SK-N-SH treated with all-trans-retinoic acid at 6 μM for 48 hours (cell line): Measurements from ENCODE around the gene HNRNPC.
A peak's percentile ranks its signal among the peaks of the same experiment; 100 is the strongest.

Experiments used
- ATAC-seq: fragments of 200-7000 bp; cut with Tn5 transposase; 3 replicates; pipeline ENCODE4 v1.9.1; 2020; ENCODE audit warnings: mild to moderate bottlenecking, moderate library complexity
- ARNTL ChIP-seq: fragments of 450-650 bp; formaldehyde crosslinking; IDR thresholded peaks from 2 replicates; pipeline ENCODE4 v1.5.0; 2020; ENCODE audit warnings: low read depth, mild to moderate bottlenecking, moderate library complexity, borderline replicate concordance
- CSDC2 ChIP-seq: fragments of 250-450 bp; sonication (Bioruptor Pico); IDR thresholded peaks from 2 replicates; pipeline ENCODE4 v1.5.0; 2020; ENCODE audit warnings: mild to moderate bottlenecking, moderate library complexity
- ESRRG ChIP-seq: fragments of 250-450 bp; sonication (Bioruptor Pico); IDR thresholded peaks from 2 replicates; pipeline ENCODE4 v1.6.1; 2021; ENCODE audit warnings: mild to moderate bottlenecking
- GLIS3 ChIP-seq: fragments of 250-450 bp; sonication (Bioruptor Pico); IDR thresholded peaks from 2 replicates; pipeline ENCODE4 v1.5.0; 2020; ENCODE audit warnings: mild to moderate bottlenecking, moderate library complexity
- ISL1 ChIP-seq: fragments of 250-450 bp; sonication (Bioruptor Pico); IDR thresholded peaks from 2 replicates; pipeline ENCODE4 v2.1.2; 2022; ENCODE audit warnings: mild to moderate bottlenecking, moderate library complexity
- OSR1 ChIP-seq: fragments of 250-450 bp; sonication (Bioruptor Pico); IDR thresholded peaks from 2 replicates; pipeline ENCODE4 v1.8.0; 2022; ENCODE audit warnings: moderate library complexity, mild to moderate bottlenecking, inconsistent platforms
- PPARA ChIP-seq: fragments of 250-450 bp; sonication (Bioruptor Pico); IDR thresholded peaks from 2 replicates; pipeline ENCODE4 v1.5.0; 2020; ENCODE audit warnings: mild to moderate bottlenecking, borderline replicate concordance
- RARB ChIP-seq: fragments of 250-450 bp; sonication (Bioruptor Pico); IDR thresholded peaks from 2 replicates; pipeline ENCODE4 v1.8.0; 2021; ENCODE audit warnings: mild to moderate bottlenecking, moderate library complexity
- SNAI2 ChIP-seq: fragments of 250-450 bp; sonication (Bioruptor Pico); IDR thresholded peaks from 2 replicates; pipeline ENCODE4 v1.5.0; 2020; ENCODE audit warnings: mild to moderate bottlenecking, moderate library complexity
- TCF4 ChIP-seq: fragments of 250-450 bp; sonication (Bioruptor Pico); IDR thresholded peaks from 2 replicates; pipeline ENCODE4 v1.8.0; 2021; ENCODE audit warnings: mild to moderate bottlenecking, moderate library complexity, borderline replicate concordance
- TOX ChIP-seq: fragments of 250-450 bp; sonication (Bioruptor Pico); IDR thresholded peaks from 2 replicates; pipeline ENCODE4 v1.8.0; 2021; ENCODE audit warnings: mild to moderate bottlenecking, moderate library complexity, borderline replicate concordance
- ZC3H10 ChIP-seq: fragments of 250-450 bp; sonication (Bioruptor Pico); IDR thresholded peaks from 2 replicates; pipeline ENCODE4 v1.5.1; 2021; ENCODE audit warnings: mild to moderate bottlenecking, moderate library complexity
- ZFP3 ChIP-seq: fragments of 250-450 bp; sonication (Bioruptor Pico); IDR thresholded peaks from 2 replicates; pipeline ENCODE4 v1.5.0; 2020; ENCODE audit warnings: mild to moderate bottlenecking, moderate library complexity
- ZFP30 ChIP-seq: fragments of 450-650 bp; formaldehyde crosslinking; IDR thresholded peaks from 2 replicates; pipeline ENCODE4 v1.5.0; 2022; ENCODE audit warnings: mild to moderate bottlenecking, moderate library complexity
- ZNF565 ChIP-seq: fragments of 450-650 bp; formaldehyde crosslinking; conservative IDR thresholded peaks from 2 replicates; pipeline ENCODE4 v1.5.0; 2020; ENCODE audit warnings: low read depth, mild to moderate bottlenecking, moderate library complexity
- ZNF70 ChIP-seq: fragments of 450-650 bp; formaldehyde crosslinking; IDR thresholded peaks from 2 replicates; pipeline ENCODE4 v1.5.0; 2020; ENCODE audit warnings: mild to moderate bottlenecking, moderate library complexity
- TF ChIP-seq, protein P1 (sequence below): fragments of 250-450 bp; sonication (Bioruptor Pico); IDR thresholded peaks from 2 replicates; pipeline ENCODE4 v1.5.0; 2020; ENCODE audit warnings: mild to moderate bottlenecking, moderate library complexity
- TF ChIP-seq, protein P2 (sequence below): fragments of 250-450 bp; sonication (Bioruptor Pico); IDR thresholded peaks from 2 replicates; pipeline ENCODE4 v1.5.1; 2021; ENCODE audit warnings: mild to moderate bottlenecking, moderate library complexity
- TF ChIP-seq, protein P3 (sequence below): fragments of 250-450 bp; sonication (Bioruptor Pico); IDR thresholded peaks from 2 replicates; pipeline ENCODE4 v1.8.0; 2021; ENCODE audit warnings: low read depth, mild to moderate bottlenecking, moderate library complexity, borderline replicate concordance
- TF ChIP-seq, protein P4 (sequence below): fragments of 250-450 bp; sonication (Bioruptor Pico); IDR thresholded peaks from 2 replicates; pipeline ENCODE4 v1.8.0; 2020; ENCODE audit warnings: mild to moderate bottlenecking, moderate library complexity, borderline replicate concordance

HNRNPC gene

DNA sequence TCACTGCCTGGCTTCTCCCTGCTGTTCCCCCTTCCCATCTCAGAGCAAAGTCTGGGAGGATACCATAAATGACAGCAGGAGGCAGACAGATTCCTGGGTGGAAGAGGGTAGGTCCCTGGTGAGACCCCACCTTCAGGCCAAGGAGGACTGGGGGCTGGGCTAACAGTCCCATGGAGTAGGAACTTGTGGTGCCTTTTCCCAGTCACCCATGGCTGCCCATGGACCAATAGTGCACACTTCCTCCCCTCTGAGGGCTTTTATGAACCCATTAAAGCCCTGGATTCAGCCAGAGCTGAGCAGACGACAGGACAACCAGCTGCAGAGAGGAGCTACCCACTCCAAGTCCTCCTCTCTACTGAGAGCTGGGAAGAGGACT lies 76.8 kb downstream of the HNRNPC start:
- TF ChIP-seq ZNF565 (CRISPR knock-in tag) (no peak), ZFP3 (CRISPR knock-in tag) (no peak), ZC3H10 (CRISPR knock-in tag) (no peak)
- TF ChIP-seq, protein P1, sequence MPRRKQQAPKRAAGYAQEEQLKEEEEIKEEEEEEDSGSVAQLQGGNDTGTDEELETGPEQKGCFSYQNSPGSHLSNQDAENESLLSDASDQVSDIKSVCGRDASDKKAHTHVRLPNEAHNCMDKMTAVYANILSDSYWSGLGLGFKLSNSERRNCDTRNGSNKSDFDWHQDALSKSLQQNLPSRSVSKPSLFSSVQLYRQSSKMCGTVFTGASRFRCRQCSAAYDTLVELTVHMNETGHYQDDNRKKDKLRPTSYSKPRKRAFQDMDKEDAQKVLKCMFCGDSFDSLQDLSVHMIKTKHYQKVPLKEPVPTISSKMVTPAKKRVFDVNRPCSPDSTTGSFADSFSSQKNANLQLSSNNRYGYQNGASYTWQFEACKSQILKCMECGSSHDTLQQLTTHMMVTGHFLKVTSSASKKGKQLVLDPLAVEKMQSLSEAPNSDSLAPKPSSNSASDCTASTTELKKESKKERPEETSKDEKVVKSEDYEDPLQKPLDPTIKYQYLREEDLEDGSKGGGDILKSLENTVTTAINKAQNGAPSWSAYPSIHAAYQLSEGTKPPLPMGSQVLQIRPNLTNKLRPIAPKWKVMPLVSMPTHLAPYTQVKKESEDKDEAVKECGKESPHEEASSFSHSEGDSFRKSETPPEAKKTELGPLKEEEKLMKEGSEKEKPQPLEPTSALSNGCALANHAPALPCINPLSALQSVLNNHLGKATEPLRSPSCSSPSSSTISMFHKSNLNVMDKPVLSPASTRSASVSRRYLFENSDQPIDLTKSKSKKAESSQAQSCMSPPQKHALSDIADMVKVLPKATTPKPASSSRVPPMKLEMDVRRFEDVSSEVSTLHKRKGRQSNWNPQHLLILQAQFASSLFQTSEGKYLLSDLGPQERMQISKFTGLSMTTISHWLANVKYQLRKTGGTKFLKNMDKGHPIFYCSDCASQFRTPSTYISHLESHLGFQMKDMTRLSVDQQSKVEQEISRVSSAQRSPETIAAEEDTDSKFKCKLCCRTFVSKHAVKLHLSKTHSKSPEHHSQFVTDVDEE, result no peak
- TF ChIP-seq, protein P2, sequence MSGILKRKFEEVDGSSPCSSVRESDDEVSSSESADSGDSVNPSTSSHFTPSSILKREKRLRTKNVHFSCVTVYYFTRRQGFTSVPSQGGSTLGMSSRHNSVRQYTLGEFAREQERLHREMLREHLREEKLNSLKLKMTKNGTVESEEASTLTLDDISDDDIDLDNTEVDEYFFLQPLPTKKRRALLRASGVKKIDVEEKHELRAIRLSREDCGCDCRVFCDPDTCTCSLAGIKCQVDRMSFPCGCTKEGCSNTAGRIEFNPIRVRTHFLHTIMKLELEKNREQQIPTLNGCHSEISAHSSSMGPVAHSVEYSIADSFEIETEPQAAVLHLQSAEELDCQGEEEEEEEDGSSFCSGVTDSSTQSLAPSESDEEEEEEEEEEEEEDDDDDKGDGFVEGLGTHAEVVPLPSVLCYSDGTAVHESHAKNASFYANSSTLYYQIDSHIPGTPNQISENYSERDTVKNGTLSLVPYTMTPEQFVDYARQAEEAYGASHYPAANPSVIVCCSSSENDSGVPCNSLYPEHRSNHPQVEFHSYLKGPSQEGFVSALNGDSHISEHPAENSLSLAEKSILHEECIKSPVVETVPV (CRISPR knock-in tag), result no peak
- TF ChIP-seq, all 23 proteins: peak for 0
- ATAC-seq, result peak; percentile 12

DNA sequence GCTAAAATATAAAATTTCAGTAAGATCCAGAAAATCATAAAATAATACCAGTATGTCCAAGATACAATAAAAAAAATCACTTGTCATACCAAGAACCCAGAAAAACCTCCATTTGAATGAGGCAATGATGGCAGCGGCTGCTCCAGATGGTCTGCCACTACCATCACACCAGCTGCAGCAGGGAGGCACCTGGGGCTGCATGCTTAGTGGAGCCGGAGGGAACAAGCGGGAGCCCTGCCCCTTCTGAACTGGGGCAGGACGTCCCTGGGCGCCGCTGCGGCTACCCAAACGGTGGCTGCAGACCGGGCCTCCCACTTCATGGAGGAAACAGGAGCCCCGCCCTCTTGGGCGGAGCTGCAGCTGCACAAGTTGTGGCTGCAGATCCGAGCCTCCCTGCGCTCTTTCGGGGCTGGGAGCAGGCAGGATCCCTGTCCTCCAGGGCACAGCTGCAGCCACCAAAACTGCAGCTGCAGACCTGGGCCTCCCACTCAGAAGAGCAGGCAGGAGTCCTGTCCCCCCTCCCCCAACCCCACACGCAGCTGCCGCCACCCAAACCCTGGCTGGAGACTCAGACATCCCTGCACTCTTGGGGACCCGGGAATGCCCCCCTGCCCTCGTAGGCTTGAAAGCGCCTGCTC lies 77.3 kb downstream of the HNRNPC start:
- ATAC-seq, result peak; percentile 88
- no peak for TF ChIP-seq SNAI2 (CRISPR knock-in tag)
- TF ChIP-seq, protein P2 (CRISPR knock-in tag), result no peak
- TF ChIP-seq ARNTL (CRISPR knock-in tag), result no peak
- TF ChIP-seq, protein P3, sequence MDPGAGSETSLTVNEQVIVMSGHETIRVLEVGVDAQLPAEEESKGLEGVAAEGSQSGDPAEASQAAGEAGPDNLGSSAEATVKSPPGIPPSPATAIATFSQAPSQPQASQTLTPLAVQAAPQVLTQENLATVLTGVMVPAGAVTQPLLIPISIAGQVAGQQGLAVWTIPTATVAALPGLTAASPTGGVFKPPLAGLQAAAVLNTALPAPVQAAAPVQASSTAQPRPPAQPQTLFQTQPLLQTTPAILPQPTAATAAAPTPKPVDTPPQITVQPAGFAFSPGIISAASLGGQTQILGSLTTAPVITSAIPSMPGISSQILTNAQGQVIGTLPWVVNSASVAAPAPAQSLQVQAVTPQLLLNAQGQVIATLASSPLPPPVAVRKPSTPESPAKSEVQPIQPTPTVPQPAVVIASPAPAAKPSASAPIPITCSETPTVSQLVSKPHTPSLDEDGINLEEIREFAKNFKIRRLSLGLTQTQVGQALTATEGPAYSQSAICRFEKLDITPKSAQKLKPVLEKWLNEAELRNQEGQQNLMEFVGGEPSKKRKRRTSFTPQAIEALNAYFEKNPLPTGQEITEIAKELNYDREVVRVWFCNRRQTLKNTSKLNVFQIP, result no peak
- no peak for TF ChIP-seq ISL1 (CRISPR knock-in tag)
- TF ChIP-seq PPARA (CRISPR knock-in tag), result no peak
- no peak for TF ChIP-seq CSDC2
- no peak for TF ChIP-seq ZFP30 (CRISPR knock-in tag)
- TF ChIP-seq ESRRG (CRISPR knock-in tag), result no peak
- no peak for TF ChIP-seq TCF4 (CRISPR knock-in tag)
- TF ChIP-seq GLIS3 (CRISPR knock-in tag), result no peak
- TF ChIP-seq TOX (CRISPR knock-in tag), result no peak
- no peak for TF ChIP-seq ZNF70
- TF ChIP-seq ZFP3 (CRISPR knock-in tag), result no peak
- no peak for TF ChIP-seq ZNF565 (CRISPR knock-in tag)
- no peak for TF ChIP-seq OSR1 (CRISPR knock-in tag)
- no peak for TF ChIP-seq RARB
- TF ChIP-seq, protein P4, sequence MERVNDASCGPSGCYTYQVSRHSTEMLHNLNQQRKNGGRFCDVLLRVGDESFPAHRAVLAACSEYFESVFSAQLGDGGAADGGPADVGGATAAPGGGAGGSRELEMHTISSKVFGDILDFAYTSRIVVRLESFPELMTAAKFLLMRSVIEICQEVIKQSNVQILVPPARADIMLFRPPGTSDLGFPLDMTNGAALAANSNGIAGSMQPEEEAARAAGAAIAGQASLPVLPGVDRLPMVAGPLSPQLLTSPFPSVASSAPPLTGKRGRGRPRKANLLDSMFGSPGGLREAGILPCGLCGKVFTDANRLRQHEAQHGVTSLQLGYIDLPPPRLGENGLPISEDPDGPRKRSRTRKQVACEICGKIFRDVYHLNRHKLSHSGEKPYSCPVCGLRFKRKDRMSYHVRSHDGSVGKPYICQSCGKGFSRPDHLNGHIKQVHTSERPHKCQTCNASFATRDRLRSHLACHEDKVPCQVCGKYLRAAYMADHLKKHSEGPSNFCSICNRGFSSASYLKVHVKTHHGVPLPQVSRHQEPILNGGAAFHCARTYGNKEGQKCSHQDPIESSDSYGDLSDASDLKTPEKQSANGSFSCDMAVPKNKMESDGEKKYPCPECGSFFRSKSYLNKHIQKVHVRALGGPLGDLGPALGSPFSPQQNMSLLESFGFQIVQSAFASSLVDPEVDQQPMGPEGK (CRISPR knock-in tag), result no peak
- TF ChIP-seq ZC3H10 (CRISPR knock-in tag), result no peak

DNA sequence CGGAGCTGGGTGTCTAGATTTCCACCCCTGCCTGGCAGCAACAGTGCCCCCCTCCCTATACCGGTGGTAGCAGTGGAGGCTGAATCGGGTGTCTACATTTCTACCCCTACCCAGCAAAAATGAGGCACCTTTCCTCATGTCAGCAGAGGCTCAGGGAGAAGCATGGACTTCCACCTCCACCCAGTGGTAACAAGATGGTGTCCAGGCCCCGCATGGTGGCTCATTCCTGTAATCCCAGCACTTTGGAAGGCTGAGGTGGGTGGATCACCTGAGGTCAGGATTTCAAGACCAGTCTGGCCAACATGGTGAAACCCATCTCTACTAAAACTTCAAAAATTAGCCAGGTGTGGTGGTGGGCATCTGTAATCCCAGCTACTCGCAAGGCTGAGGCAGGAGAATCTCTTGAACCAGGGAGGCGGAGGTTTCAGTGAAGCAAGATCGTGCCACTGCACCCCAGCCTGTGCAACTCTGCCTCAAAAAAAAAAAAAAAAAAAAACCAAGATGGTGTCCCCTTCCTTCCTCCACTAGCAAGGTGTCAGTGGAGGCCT lies 77.9 kb downstream of the HNRNPC start:
- no peak for TF ChIP-seq TOX (CRISPR knock-in tag)
- TF ChIP-seq ZNF70, result no peak
- no peak for TF ChIP-seq ARNTL (CRISPR knock-in tag)
- no peak for TF ChIP-seq ISL1 (CRISPR knock-in tag)
- no peak for TF ChIP-seq PPARA (CRISPR knock-in tag)
- ATAC-seq, result no peak
